ENCODE results near the gene WDR33. TPM values are rescaled to one million over a fixed set of nuclear protein-coding genes. Genes with fewer than 3 reads are reported as not detected.

WDR33 gene
- total RNA-seq, 1 experiment from 2014 or later: 87.1 TPM

- no peaks in the 10 kb centered on the region for H3K36me3 ChIP-seq (ENCODE audit: insufficient read depth, low read length, poor library complexity, severe bottlenecking)
- peaks cover 12% of the 10 kb centered on the region for H3K27me3 ChIP-seq (replicated peaks; ENCODE audit: insufficient read depth, low read depth, low read length, poor library complexity)
- TF ChIP-seq CTCF (conservative IDR thresholded peaks at IDR 0.05; ENCODE audit: low read depth, low read length) (no peak), EZH2 (IDR thresholded peaks at IDR 0.05; ENCODE audit: borderline replicate concordance, low read depth, low read length, poor library complexity, severe bottlenecking) (no peak)
- H3K9me3 ChIP-seq (ENCODE audit: low read depth, low read length, poor library complexity, severe bottlenecking): no peaks in the 10 kb centered on the region
- no TSS peak for BruUV-seq (replicated peaks)
- no peak for DNase-seq (ENCODE audit: low spot score)
- H3K4me1 ChIP-seq (ENCODE audit: insufficient read depth, low read length, poor library complexity, severe bottlenecking): no peaks in the 10 kb centered on the region
- H3K27ac ChIP-seq (ENCODE audit: low read depth, low read length, poor library complexity, severe bottlenecking): no peak overlapping the region
- CTCF ChIA-PET: no interaction called here
- POLR2A ChIA-PET (ENCODE audit: low non-redundant PET): no interaction called here
- intact Hi-C loops (cut with micrococcal nuclease; ENCODE audit: unreplicated experiment): no loop called here
- H3K4me3 ChIP-seq (ENCODE audit: low read depth, low read length, poor library complexity, severe bottlenecking): no peak overlapping the region
These were observed 148.9 kb downstream of the WDR33 start for GRCh38 chr2:127661949-127662510.

- Histone ChIP-seq H3K27ac (ENCODE audit: low read depth, low read length, poor library complexity, severe bottlenecking) (no peak overlapping the region), H3K4me1 (ENCODE audit: insufficient read depth, low read length, poor library complexity, severe bottlenecking) (no peaks in the 10 kb centered on the region), H3K9me3 (ENCODE audit: low read depth, low read length, poor library complexity, severe bottlenecking) (no peaks in the 10 kb centered on the region), H3K36me3 (ENCODE audit: insufficient read depth, low read length, poor library complexity, severe bottlenecking) (no peaks in the 10 kb centered on the region), H3K27me3 (replicated peaks; ENCODE audit: insufficient read depth, low read depth, low read length, poor library complexity) (peaks cover 12% of the 10 kb centered on the region), H3K4me3 (ENCODE audit: low read depth, low read length, poor library complexity, severe bottlenecking) (no peak overlapping the region)
- intact Hi-C loops (cut with micrococcal nuclease; ENCODE audit: unreplicated experiment): no loop called here
- no peak for DNase-seq (ENCODE audit: low spot score)
- no TSS peak for BruUV-seq (replicated peaks)
- CTCF ChIA-PET: no interaction called here
- POLR2A ChIA-PET (ENCODE audit: low non-redundant PET): no interaction called here
- TF ChIP-seq CTCF (conservative IDR thresholded peaks at IDR 0.05; ENCODE audit: low read depth, low read length): no peak
- TF ChIP-seq EZH2 (IDR thresholded peaks at IDR 0.05; ENCODE audit: borderline replicate concordance, low read depth, low read length, poor library complexity, severe bottlenecking): no peak
These were observed 149.8 kb downstream of the WDR33 start for GRCh38 chr2:127661072-127661649.

- no peak overlapping the region for H3K4me3 ChIP-seq (ENCODE audit: low read depth, low read length, poor library complexity, severe bottlenecking)
- CTCF ChIA-PET: no interaction called here
- no peak overlapping the region for H3K27ac ChIP-seq (ENCODE audit: low read depth, low read length, poor library complexity, severe bottlenecking)
- no peaks in the 10 kb centered on the region for H3K4me1 ChIP-seq (ENCODE audit: insufficient read depth, low read length, poor library complexity, severe bottlenecking)
- peaks cover 8% of the 10 kb centered on the region for H3K27me3 ChIP-seq (replicated peaks; ENCODE audit: insufficient read depth, low read depth, low read length, poor library complexity)
- no peaks in the 10 kb centered on the region for H3K36me3 ChIP-seq (ENCODE audit: insufficient read depth, low read length, poor library complexity, severe bottlenecking)
- intact Hi-C loops (cut with micrococcal nuclease; ENCODE audit: unreplicated experiment): no loop called here
- TF ChIP-seq CTCF (conservative IDR thresholded peaks at IDR 0.05; ENCODE audit: low read depth, low read length) (no peak), EZH2 (IDR thresholded peaks at IDR 0.05; ENCODE audit: borderline replicate concordance, low read depth, low read length, poor library complexity, severe bottlenecking) (no peak)
- BruUV-seq (replicated peaks): no TSS peak
- no peaks in the 10 kb centered on the region for H3K9me3 ChIP-seq (ENCODE audit: low read depth, low read length, poor library complexity, severe bottlenecking)
- POLR2A ChIA-PET (ENCODE audit: low non-redundant PET): no interaction called here
- DNase-seq (ENCODE audit: low spot score): no peak
These were observed 150.7 kb downstream of the WDR33 start for GRCh38 chr2:127660291-127660578.
